ENCODE data around the gene ARHGAP36. TPM values are rescaled to one million over a fixed set of nuclear protein-coding genes. Genes with fewer than 3 reads are reported as not detected.

ARHGAP36 gene
- total RNA-seq, 1 donor from 2014 or later = 0.27 TPM

Other genes starting within 250 kb of the ARHGAP36 start
- gene ENOX2, start 155.1 kb upstream of the ARHGAP36 start, total RNA-seq (ENCODE audit: unreplicated experiment) = 15.4 TPM
- gene IGSF1, start 231.0 kb downstream of the ARHGAP36 start, total RNA-seq (ENCODE audit: unreplicated experiment) = 3.0 TPM

Data from glutamatergic neuron (in vitro differentiated cells).